Ramos (cell line): ENCODE data around the gene OASL.

Experiments used
- in situ Hi-C: fragments of 300-500 bp; cut with MboI; formaldehyde crosslinking; loops from one replicate; pipeline ENCODE4 v1.14.3; 2022; ENCODE audit warnings: low sequenced_read_pairs; ENCODE audit not compliant: unreplicated experiment

Gene OASL

GRCh38 chr12:120994589-120995337, 44.3 kb downstream of the OASL start:
- in situ Hi-C loops: no loop called here

DNA sequence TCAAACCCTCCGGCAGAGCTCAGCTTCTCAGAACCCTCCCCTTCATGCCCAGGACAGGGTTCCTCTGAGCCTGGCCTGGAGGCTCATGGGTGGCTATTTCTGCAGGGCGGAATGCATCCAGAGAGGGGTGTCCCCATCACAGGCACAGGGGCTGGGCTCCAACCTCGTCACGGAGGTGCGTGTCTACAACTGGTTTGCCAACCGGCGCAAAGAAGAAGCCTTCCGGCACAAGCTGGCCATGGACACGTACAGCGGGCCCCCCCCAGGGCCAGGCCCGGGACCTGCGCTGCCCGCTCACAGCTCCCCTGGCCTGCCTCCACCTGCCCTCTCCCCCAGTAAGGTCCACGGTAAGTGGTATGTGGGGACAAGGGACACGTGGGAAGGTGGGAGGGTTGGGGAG, 45.0 kb downstream of the OASL start:
- in situ Hi-C loops: no loop called here

DNA sequence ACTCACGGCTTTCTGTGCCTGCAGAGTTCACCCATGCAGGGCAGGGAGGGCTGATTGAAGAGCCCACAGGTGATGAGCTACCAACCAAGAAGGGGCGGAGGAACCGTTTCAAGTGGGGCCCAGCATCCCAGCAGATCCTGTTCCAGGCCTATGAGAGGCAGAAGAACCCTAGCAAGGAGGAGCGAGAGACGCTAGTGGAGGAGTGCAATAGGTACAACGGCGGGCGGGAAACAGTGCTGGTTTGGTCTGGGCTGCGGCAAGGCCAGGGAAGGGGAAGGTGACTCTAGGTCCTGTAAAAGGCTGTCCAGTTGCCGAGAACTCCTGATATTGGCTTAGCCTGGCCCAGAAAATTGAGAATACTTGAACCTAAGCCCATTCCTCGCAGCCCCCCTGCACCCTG, 45.5 kb downstream of the OASL start:
- in situ Hi-C loops: no loop called here

- in situ Hi-C loops: no loop called here
These were observed 46.1 kb downstream of the OASL start for GRCh38 chr12:120992989-120993388.

DNA sequence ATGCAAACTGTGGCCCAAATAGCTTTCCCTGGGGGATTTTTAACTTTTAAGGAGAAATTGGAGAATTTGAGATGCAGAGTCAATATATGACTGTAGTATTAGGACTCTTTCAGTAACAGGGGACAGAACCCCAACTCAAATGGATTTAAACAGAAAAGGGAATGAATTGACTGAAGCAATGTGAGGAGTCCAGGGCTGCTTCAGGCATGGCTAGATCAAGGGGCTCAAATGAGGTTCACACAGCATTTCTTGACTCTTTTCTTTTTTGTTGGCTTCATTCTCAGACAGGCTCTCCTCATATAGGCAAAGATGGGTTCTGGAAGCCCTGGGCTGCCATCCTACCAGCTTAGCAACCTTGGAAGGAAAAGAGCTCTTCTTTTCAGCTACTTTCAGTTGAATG, 47.1 kb downstream of the OASL start:
- in situ Hi-C loops: no loop called here

- in situ Hi-C loops: no loop called here
These were observed 48.5 kb downstream of the OASL start for GRCh38 chr12:120990487-120991055.

- in situ Hi-C loops: no loop called here
These were observed 49.4 kb downstream of the OASL start for GRCh38 chr12:120989687-120990086.

GRCh38 chr12:120988658-120989057, 50.4 kb downstream of the OASL start:
- in situ Hi-C loops: no loop called here

DNA sequence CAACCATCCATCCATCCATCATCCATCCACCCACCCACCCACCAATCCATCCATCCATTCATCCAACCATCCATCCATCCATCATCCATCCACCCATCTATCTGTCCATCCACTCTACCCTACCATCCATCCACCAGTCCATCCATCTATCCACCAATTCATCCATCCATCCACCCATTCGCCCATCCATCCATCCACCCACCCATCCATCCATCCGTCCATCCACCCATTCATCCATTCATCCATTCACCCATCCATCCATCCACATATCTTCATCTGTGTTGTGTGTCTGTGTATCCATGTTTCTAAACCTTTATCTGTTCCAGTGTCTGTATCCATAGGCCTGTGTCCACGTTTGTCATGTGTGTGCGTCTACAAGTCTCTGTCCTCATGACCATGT, 50.8 kb downstream of the OASL start:
- in situ Hi-C loops: no loop called here

- in situ Hi-C loops: no loop called here
These were observed 54.6 kb downstream of the OASL start for GRCh38 chr12:120984351-120984898.

GRCh38 chr12:120983759-120984158, 55.3 kb downstream of the OASL start:
- in situ Hi-C loops: no loop called here

DNA sequence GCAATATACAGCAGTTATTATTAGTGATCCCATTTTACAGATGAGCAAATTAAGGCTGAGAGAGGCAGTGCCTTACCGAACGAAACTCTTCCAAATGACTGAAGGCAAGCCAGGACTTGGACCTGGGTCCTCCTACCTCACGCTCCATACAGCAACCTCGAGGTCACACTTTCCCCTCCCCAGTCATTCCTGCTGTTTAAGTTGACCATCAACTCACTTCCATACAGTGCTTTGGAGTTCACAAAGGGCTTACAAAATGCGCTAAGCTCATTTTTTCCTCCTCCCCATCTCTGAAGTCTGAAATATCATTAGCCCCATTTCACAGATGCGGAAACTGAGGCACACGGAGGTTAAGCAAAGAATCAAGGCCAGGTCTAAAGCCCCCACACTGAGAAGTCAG, 56.4 kb downstream of the OASL start:
- in situ Hi-C loops: no loop called here

DNA sequence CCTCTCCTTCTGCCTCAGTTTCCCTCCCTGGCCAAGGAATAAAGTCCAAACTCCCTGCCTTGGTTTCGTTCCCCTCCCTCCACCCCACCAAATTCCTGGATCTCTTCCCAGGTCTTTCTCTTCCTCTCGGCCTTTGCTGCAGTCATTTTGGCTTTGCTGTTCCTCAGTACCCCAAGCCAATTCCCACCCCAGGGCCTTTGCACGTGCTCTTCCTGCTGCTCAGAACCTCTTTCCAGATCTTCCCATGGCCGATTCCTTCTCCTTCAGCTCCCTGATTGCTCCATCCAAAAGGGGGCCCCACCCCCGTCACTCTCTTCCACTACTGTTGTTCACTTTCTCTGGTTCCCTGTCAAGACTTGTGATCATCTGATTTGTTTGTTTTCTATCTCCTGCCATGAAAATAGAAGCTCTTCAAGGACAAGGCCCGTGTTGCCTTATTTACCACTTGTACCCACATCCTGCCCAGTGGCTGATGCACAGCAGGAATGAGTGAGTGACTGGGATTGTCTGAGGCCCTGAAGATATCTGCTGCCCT, 57.6 kb downstream of the OASL start:
- in situ Hi-C loops: no loop called here

DNA sequence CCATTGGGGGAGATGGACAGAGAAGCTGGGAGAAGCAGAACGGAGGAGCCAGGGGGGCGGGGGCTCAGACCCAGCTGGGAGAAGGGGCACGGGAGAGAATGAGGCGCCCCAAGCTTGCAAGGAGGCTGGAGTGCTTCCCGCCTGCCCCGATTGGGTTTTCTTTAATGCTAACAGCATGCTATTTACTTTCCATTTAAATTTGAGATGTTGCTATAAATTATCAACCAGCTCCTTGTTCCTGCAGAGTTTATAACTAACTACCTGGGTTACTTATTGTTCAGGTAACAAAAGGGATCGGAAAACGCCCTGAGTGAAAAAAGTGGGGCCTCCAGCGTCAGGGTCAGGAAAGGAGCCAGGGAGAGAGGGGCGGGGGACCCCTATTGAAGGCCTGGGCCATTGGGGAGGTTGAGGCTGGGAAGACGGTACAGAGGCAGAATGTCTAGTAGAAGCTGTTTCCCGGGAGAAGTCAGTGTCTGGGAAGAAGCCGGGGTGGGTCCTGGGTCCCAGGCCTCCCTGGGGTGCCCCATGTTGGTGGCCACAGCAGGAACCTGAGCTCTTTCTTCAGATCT, 58.2 kb downstream of the OASL start:
- in situ Hi-C loops: no loop called here

DNA sequence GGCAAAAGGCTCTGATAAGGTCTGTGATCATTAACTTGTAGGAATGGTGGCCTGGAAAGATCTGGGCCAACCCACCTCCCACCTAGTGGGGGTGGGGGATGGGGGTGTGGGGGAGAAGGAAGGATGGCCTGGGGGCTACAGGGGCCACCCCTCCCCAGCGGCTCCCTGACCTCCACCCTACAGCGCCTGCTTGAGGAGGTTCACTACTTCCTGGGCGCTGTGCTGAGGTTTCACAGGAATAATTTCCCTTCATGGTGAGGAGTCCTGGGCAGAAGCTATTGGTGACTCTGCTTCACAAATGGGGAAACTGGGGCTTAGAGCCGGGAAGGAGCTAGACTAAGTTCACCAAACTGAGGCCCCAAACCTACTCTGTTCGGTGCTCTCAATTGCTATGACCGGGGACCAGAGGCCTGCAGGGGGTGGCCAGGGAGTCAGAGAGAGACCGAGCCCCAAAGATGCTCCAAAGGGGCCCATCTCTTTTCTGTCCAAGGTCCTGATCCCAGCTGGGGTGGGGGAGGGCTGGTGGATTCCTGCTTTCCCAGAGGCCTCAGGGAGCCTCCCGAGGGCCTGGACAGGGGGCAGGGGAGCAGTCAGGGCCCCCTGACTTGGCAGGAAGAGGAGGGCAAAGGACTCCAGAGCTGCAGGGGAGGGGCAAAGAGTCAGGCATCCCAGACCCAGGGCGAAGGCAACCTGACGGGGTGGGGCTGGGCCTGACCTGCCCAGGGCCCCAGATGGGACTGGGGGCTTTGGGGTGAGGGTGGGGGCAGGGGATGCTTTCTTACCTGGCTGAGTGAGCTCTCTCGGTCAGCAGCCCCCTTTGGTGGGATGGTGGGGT, 59.0 kb downstream of the OASL start:
- in situ Hi-C loops: loop anchor here (10.0 kb wide), 1 partner anchor 345 kb away; no protein-coding TSS in a partner anchor

GRCh38 chr12:120979220-120979861, 59.7 kb downstream of the OASL start:
- in situ Hi-C loops: loop anchor here (10.0 kb wide), 1 partner anchor 345 kb away; no protein-coding TSS in a partner anchor

DNA sequence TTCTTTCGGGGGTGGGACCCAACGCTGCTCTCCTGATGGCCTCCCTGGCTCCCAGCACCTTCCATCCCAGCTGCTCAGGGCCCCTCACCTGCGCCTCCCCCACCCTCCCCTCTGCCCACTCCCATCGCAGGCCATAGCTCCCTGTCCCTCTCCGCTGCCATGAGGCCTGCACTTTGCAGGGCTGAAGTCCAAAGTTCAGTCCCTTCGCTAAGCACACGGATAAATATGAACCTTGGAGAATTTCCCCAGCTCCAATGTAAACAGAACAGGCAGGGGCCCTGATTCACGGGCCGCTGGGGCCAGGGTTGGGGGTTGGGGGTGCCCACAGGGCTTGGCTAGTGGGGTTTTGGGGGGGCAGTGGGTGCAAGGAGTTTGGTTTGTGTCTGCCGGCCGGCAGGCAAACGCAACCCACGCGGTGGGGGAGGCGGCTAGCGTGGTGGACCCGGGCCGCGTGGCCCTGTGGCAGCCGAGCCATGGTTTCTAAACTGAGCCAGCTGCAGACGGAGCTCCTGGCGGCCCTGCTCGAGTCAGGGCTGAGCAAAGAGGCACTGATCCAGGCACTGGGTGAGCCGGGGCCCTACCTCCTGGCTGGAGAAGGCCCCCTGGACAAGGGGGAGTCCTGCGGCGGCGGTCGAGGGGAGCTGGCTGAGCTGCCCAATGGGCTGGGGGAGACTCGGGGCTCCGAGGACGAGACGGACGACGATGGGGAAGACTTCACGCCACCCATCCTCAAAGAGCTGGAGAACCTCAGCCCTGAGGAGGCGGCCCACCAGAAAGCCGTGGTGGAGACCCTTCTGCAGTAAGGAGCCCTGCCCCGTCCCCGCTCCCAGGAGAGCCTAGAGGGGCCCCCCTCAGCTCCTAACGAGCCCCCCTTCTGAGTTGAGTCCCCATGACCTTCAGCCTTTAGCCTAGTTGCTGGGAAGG, 60.5 kb downstream of the OASL start, which contains the start of gene HNF1A:
HNF1A (plus strand) TSS at position 248 of the 924 bp plus-strand sequence; CDS start at position 474, 226 bp downstream.
- in situ Hi-C loops: loop anchor here (10.0 kb wide), 1 partner anchor 344 kb away; no protein-coding TSS in a partner anchor

DNA sequence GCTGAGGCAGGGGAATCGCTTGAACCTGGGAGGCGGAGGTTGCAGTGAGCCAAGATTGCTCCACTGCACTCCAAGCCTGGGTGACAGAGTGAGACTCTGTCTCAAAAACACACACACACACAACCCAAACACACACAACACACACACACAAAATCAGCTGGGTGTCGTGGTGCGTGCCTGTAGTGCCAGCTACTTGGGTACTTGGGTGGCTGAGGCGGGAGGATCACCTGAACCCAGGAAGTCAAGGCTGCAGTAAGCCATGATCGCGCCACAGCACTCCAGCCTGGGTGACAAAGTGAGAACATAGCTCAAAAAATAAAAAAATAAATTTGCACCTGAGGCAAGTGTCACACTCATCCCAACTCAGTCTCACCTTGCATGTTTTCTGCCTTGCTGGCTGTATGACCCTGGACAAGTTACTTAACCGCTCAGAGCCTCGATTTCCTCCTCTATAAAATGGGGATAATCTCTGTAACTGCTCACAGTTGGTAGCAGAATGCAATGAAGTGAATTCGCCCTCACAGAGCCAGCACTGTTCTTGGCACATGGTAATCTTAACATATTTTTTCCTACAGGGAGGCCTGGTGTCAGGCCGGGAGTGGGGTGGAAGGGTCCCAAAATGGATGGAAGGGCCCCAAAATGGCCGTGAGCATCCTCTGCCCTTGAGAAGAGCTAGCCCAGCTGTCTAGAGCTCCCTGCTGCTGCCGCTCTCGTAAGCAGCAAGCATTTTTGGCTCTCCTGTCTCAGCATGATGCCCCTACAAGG, 61.3 kb downstream of the OASL start:
- in situ Hi-C loops: loop anchor here (10.0 kb wide), 1 partner anchor 343 kb away; no protein-coding TSS in a partner anchor
